HCEC 1CT (cell line): ENCODE results near the gene EVA1A.
"Not testable (repeated sequence)": the region's sequence is repeated elsewhere in the genome, so short reads cannot be mapped to it uniquely, and the experiment has no call there.

Source experiments
- DNase-seq: peaks from one replicate; pipeline ENCODE4 v3.0.0-alpha.2; 2017

EVA1A gene

DNA sequence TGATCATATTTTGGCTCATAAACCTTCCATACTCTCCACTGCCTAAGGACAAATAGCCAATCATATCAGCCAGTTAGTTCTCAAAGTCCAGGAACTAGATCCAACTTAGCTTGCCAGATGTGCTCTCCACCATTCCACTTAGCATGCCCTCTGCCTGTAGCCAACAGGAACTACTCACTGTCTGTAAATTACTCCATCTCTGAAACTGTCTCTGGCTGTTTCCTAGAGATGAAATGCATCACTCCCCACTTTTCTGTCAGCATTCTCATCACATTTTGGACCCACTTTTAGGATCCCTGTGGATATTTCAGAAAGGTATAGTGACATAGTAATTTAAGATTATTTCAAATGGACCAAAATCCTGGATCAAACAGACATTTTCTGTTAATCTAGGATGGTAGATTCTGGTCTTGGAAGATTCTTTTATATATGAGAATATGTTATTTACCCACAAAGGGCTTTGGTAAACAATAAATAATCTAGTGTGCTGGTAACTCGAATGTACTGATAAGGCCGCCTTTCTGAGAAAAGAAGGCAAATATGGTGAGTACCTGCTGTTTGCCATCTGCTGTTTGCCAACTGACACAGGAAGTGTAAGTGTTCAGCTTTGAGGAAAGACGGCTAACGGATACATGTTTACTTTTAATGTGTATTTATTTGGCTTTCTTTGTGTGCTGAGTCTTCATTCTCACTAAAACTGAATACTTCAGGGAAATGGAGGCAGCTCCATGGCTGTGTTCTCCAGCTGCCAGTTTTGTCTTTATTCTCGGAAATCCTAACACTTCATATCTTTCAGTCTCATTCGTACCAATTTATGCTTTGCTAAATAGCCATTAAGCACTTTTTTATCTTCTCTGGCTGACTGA lies 79.5 kb downstream of the EVA1A start:
- peak; percentile 59 for DNase-seq

DNA sequence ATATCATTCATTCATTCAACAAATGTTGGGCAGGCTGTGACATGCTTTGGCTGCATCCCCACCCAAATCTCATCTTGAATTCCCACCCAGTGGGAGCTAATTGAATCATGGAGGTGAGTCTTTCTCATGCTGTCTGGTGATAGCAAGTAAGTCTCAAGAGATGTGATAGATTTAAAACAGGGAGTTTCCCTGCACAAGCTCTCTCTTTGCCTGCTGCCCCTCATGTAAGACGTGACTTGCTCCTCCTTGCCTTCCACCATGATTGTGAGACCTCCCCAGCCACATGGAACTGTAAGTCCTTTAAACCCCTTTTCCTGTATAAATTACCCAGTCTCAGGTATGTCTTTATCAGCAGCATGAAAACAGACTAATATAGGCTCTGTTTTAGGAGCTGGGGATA lies 83.0 kb downstream of the EVA1A start:
- DNase-seq: not testable (repeated sequence)

DNA sequence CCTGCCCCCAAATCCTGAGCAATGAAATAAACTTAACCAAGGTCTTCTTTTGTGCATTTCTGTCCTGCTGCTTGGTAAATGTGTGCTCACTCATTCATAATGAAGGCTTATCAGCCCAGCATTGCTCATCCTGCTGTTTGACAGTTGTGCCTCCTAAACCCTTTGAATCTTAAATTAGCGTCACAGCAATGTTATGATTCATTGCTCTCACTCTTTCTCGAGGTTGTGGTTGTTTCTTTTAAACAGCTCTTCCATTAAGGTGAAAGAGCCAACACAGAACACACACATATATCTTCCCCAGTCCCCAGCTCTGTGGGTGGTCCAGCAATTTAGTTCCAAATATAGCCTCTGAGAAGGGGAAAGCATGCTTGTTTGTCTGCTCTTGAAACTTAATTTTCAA lies 84.0 kb downstream of the EVA1A start:
- peak; percentile 64 for DNase-seq

DNA sequence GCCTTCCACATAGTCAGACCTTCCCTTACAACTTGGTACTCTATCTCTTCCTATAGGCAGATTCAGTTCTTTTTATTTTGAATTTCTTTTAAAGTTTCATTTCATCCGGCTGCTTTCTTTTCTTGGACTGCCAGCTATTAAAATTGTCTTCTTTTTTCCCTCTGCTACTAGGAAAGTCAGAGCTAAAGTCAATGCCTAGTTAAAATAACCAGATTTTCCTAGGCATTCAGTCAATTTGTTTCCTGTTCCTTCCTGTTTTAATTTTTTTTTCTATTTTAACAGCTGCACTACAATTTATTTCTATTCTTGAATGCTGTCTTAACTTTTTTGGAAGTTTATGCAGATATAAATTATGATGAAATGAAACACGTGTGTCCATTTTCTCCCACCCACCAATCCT lies 84.8 kb downstream of the EVA1A start:
- DNase-seq: no peak

DNA sequence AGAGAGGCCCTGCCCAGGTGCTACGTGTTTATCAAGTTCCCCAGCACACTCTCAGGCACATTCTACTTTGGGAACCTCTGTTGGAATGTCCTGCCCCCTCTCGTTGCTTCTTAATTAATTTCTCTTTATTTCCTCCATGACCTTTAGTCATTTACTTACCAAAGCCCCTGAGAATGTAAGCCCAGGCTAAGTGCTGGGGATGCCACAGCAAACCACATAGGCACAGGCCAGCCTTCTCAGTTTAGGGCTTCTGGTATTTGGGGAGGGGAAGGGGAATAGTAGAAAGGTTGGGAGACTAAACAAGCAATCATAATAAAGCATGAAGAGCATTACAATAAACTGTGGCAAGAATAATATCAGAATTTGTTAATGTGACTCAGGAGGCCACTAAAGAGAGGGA lies 85.7 kb downstream of the EVA1A start:
- DNase-seq: no peak

DNA sequence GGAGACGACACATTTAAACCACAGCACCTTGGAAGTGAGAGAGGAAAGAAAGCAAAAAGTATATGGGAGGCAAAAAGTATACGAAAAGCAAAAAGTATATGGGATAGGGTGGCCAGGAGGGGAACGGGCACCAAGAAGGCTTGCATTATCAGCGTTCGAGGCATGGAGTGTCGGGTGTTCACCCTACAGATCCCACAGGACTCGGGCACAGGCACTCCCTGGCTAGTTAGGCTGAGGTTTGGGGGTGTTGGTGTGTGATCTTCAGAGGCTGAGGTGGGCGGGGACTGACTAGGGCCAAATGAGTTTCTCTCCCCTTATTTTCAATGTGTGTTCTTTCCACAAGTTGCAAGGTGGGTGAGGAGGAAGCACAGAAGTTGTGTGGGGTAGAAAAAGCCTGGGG lies 86.6 kb downstream of the EVA1A start:
- DNase-seq: no peak

DNA sequence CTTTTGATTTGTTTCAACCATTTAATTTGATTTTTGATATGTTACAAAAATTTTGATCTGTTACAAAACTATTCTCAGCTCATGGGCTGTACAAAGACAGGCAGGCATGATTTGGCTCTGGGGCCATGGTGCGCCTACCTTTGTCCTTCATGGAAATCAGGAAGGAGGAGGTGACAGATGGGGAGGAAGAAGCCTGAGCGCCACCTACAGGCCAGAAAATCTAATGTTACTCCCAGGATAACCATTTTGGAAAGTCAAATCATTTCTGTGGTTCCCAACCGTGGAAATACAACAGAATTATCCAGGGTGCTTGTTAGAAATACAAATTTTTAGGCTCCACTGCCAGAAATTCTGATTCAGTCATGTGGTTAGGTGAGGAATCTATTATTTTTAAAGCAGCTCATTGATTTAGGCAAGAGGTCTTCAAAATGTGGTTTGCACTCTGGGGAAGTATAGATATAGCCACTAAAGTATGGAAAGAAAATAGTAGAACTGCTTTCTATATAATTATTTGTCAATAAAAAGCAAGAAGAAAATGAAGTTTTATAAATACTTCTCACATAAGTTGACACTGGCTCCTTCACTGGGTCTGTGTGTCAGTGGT lies 93.9 kb downstream of the EVA1A start:
- DNase-seq: peak; percentile 42

DNA sequence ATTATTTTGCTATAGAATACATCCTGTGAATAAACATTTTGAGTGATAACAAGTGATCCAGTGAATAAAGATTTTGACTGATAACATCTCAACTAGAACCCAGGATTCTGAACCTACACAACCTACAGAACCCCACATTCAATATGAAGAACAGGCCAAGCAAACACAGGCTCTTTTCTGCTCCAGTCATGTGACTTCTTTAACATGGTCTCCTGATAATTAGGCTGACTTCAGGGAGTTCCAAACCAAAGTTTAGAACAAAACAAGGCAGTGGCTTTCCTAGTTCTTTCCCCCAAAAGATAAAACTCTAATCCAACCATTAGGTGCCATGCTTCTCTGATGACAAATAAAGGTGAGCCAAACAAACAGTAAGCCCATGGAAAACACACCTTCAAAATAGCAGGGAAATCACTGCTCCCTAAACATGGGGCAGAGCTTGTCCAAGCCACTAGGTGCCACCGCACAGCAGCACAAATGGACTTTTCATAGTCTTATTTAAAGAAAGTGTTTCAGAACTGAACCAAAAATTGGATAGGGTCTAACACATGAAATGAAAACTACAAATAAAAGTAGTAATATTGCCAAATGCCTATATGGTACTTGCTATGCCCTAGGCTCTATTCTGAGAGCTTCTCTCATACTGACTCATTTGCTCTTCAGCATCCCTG lies 95.3 kb downstream of the EVA1A start:
- peak; percentile 36 for DNase-seq

DNA sequence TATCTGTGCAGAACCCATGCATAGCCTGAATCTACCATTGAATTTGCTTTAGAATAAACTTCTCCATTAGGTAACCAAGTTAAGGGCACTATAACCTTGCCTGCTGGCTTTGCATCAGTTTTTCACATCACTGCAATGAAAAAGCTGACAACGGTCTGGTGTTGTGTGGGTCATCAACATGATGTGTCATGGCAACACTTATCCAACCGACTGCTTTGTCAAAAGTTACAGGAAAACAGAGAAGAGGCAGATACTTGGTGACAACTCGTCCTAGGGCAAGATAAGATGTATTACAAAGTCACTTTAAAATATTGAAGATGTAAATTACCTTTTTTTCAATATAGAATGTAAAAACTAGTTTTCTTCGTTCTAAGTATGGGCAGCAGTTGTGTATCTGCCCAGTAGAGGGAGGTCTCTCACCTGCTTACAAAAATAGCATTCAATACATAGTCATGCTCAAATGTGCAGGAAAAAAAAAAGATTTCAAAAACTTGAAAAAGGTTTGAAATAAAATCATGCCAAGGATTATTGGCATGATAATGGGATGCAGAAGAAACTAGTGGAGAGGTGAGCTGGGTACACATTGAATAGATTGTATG lies 96.3 kb downstream of the EVA1A start:
- DNase-seq: no peak

DNA sequence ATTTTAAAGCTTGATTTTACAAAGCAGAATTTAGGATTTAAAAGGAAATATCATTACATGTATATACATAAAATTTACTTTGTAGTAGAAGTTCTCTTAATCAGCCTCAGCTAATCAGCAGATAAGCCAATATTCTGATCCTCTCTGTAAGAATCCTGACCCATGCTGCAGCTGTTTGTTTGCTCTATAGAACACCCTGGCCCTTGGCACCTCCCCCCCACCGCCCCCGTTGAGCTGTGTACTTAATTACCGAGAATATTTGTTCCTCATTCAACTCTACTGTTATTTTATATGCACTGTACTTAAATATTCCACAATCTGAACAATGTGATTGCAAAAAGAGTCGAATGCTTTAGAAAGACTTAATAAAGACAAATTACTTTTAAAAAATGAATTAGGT lies 98.0 kb downstream of the EVA1A start:
- DNase-seq: no peak

DNA sequence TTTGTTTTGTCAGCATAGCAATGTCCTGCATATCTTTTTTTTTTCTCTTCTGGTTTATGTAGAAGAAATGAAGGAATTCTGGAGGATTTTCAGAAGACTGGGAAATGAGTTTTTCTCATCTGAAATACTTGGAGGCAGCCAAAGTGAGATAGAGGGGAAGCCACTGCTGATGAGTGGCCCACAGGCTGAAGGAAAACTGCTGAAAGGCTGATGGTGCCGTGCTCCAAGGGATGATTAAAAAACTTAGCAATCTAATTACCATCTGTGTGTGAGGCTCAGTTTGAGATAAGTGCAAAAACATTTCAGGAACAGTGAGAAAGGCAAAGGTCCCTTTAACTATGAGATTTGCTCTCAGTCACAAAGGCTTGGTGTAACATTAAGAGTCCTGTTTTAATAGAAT lies 98.5 kb downstream of the EVA1A start:
- DNase-seq: no peak

DNA sequence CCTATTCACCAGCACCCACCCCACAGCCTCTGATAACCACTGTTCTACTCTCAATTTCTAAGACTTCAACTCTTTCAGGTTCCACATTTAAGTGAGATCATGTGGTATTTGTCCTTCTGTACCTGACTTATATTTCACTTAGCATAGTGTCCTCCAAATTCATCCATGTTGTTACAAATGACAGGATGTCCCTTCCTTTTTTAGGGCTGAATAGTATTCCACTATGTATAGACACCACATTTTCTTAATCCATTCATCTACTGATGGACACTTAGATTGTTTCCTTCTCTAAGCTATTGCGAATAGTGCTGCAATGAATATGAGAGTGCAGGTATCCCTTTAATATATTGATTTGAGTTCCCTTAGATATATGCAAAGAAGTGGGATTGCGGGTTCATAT lies 100.1 kb downstream of the EVA1A start:
- no peak for DNase-seq

DNA sequence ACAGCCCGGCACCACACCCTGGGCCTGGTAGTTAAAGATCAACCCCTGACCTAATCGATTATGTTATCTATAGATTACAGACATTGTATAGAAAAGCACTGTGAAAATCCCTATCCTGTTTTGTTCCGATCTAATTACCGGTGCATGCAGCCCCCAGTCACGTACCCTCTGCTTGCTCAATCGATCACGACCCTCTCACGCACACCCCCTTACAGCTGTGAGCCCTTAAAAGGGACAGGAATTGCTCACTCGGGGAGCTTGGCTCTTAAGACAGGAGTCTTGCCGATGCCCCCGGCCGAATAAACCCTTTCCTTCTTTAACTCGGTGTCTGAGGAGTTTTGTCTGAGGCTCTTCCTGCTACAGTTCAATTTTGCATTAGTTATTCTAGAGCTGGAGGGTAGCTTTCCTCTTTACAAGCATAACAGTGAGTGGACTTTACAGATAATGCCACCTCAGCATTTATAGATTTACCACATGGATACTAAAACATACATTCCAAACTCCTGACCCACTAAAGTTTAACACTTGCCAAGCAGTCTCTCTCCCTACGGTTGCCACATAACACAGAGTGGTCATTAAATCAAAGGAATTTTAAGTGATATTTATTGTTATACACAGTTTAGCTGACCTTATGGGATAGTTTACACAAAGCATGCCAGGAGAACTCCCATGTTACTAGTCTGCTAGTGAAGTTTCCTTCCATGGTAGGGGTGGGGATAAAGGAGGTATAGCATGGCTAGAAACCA lies 101.0 kb downstream of the EVA1A start:
- peak; percentile 84 for DNase-seq

DNA sequence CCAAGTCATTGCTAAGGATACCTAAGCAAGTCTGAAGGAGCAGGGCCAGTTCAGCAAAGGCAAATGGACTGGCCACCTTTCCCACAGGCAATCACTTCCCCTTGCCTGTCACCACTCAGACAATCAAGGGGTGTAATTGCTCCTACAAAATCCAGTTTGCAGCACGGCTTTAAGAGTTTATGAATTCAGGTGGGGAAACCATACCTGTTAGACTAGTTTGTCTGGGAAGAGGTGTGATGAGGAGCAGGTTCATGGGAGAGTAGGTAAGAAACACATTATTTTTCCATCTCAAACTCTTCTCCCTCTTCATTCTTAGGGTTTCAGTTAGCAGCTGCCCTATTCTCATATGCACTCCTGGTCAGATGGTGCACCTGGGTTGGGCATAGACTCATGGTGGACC lies 102.5 kb downstream of the EVA1A start:
- DNase-seq: no peak

DNA sequence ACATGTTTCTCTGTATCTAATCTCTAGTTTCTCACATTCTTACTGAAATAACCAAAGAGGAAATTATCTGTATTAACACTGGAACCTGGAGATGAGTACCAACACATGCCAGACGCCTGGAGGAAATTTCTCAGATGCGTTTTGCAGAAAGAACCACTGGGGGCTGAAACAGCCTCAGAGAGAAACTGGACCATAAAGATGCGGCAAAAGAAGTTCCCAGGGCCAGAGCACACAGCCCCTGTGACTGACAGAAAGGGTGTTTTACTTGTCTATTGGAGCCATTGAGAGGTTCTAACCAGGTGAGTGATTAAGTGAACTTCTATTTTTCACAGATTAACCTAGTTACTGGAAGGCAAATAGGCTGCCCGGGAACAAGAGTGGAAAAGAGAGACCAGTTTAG lies 103.9 kb downstream of the EVA1A start:
- DNase-seq: no peak

DNA sequence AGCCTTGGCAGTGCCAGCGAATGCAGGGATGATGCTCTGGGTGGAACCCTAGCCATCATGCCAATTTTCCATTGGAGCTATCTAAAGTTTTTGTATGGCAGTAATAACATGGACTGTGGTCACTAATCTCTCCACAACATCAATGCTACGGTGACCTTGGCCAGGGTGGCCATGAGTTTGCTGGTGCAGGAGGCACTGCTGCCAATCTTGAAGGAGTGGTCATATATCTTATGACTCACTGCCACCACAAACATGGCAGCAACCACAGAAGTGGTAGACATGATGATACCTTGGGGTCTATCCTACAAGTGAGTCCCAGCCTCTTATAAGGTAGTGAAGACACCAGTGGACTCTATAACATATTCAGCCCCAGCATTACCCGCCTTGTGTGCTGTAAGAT lies 104.6 kb downstream of the EVA1A start:
- no peak for DNase-seq

DNA sequence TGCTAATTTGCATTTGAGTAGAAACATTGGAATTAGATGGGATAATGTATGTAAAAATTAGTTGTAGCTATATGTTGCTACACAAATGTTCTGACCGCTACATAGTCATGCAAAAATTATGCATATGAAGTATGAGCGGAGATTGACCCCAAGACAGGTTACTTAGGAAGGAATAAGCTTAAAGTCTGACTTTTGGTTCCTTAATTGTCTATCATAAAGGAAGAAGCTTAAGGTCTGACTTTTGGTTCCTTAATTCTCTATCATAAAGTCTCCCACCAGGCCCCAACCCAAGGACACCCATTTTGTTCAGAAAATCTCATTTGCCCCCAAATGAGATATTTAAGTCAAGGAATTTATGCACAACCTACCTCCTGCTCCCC lies 106.5 kb downstream of the EVA1A start:
- no peak for DNase-seq

DNA sequence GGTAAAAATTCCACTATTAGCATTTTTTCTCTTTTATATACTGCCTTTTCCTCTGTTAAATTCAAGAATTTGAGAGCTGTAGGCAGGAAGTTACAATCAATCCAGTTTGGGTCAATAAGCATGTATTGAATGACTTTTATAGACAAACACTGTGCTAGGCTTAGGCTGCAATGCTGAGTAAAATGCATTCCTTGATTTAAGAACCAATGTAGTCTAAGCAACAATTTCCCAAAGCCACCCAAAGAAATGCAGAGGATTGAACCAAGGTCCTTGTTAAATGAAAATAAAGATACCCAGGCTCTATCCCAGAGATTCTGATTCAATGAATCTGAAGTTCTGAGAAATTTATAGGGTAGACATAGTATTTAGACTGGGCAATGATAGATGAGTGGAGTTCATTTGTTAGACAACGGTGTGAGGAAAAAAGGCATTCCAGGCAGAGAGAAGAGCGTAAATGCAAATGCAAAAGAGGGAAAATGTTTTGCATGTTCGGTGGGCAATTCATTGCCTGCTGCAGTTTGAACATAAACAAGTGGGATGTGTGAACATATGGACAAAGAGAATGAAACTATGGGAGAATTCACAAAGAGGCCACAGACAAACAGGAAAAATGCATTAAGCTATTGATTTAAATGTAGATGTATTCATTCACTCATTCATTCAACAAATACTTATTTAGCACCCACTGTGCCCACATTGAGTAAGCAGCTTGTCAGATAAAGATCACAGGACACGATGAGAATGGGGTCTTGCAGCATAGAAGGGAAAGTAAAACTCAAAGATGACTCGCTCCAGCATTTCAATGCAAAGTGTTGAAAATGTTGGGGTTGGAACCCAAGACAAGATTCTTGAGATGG lies 107.1 kb downstream of the EVA1A start:
- no peak for DNase-seq

DNA sequence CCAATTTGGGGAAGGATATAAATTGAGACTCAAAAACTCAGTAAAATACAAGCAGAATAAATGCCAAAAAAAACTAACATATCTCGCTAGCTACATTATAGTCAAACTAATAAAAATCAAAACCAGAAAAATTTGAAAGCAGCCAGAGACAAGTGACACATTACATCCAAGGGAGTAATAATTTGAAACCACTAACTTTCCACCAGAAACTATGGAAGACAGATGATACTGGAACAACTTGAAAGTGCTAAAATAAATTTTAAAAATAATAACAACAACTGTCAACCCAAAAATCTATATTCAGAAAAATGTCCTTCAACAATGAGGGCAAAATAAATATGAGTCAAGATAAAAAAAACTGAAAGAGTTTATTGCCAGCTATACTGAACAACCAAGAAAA lies 110.7 kb downstream of the EVA1A start:
- DNase-seq: no peak

DNA sequence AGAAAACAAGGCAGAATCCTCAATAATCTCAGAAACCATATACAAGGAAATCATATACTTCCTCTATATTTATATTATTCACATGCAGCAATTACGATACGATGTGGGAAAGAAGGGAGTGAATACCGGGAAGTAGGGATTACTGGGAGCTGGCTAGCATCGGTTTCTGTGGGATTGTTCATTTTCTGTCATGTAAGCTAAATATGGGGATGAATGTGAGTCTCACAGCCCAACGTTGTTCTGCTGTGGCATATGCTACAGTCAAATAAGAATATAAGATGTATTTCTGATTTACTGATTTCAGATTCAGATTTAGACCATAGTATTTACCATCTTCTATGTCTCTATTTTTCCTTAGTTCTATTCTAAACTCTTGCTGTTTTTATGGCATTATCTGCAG lies 113.6 kb downstream of the EVA1A start:
- DNase-seq: no peak
